ENCODE results near the gene TST. TPM values are rescaled to one million over a fixed set of nuclear protein-coding genes. Genes with fewer than 3 reads are reported as not detected.
A peak's percentile ranks its signal among the peaks of the same experiment; 100 is the strongest.

TST gene
- total and polyA plus RNA-seq, 9 of the 15 experiments (the other 6 are each of a cell fraction or from before 2014, with no cell fraction given) = 1.4 to 26.9 (median 12.4) TPM

- TF ChIP-seq CUX1 (CRISPR knock-in tag; IDR thresholded peaks at IDR 0.05) (no peak), SMARCA4 (IDR thresholded peaks at IDR 0.05) (0 out of 2 replicates have a peak, but pooled peaks have one; percentile 10)
Measured at GRCh38 chr22:37032134-37032534, 12.9 kb upstream of the TST start (continued).

DNA sequence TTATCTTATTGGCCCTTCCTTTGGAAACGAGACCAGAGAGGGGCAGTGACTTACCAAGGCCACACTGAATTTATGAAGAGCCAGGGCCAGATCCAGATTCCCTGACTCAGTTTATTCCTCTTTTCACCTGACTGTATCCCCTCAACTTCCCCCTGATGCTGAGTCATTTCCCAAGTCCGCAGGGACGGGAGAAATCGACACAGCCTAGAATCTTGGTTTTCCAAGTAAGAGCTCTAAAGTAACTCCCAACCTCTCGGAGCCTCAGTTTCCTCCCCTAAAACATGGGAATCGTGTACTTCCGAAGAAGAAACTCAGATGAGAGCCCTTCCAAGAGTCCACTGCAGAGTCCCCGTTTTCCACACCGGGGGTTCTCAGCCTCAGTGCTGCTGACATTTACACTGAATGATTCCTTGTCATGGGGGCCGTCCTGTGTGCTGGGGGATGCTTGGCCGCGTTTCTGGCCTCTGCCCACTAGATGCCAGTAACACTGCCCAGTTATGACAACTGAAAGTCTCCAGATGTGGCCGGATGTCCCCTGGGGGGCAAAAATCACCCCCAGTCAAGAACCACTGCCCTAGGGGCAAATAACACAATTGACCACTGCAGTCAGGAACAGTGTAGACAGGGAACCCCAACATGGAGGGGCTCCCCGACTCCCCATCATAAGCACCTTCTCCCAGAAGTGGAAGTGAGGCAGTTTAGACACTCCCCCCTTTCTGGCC, 11.5 kb upstream of the TST start:
- no peaks in the 10 kb centered on the region for H3K27me3 ChIP-seq (ENCODE audit: control insufficient read depth in 2 of 2, insufficient read depth in 2 of 2, low read length in 2 of 2)
- 70% methylated on average over 13 of the region's 14 CpGs for WGBS (ENCODE audit: insufficient coverage, low coverage, missing lambda C conversion rate)
- peaks cover 34% of the 10 kb centered on the region; the same call in 2 of the 3 replicates for H3K36me3 ChIP-seq (ENCODE audit: control insufficient read depth, insufficient read depth, low read length)
- no TSS peak for BruUV-seq (replicated peaks)
- H3K4me2 ChIP-seq (ENCODE audit: insufficient read depth, low read length) = 0 out of 2 replicates have a peak overlapping the region, but pooled peaks have one; percentile 12
- CTCF ChIA-PET (ENCODE audit: low intra/inter-chr PET ratio) = no interaction called here
- no peak overlapping the region for H3K27ac ChIP-seq (ENCODE audit: extremely low read depth, low read depth, low read length)
- no peak overlapping the region; a peak in 1 of 4 replicates for H3K9ac ChIP-seq (ENCODE audit: insufficient read depth in 1 of 2, low read depth in 2 of 2, low read length in 2 of 2)
- no peaks in the 10 kb centered on the region for H3K9me3 ChIP-seq (replicated peaks; ENCODE audit: control insufficient read depth, insufficient read depth, low read depth, low read length)
- H3K4me1 ChIP-seq (replicated peaks in 1 of 2; ENCODE audit: control insufficient read depth in 2 of 2, insufficient read depth in 2 of 2, low read length in 2 of 2) = peaks cover 5 to 10% of the 10 kb centered on the region in 2 experiments; a peak in 4 of 5 replicates
- DNase-seq (ENCODE audit: extremely low read depth in 1 of 4, low spot score in 3 of 4) (no peak), FAIRE-seq (no peak), ATAC-seq (peak; percentile 22; the same call in 2 of the 3 replicates)
- H2AFZ ChIP-seq (ENCODE audit: low read depth, low read length) = no peak overlapping the region
- intact Hi-C loops (cut with micrococcal nuclease) (no loop called here), in situ Hi-C loops (cut with MboI) (no loop called here)
- POLR2A ChIA-PET = interaction anchor here (0.7 to 1.1 kb wide), 2 partner anchors 12 kb away, joined by 3 to 6 read pairs; partner anchors contain the start of genes MPST and TST
- no peaks in the 10 kb centered on the region for H3K79me2 ChIP-seq (ENCODE audit: control insufficient read depth, insufficient read depth, low read length)
- H3K9me1 ChIP-seq (ENCODE audit: control insufficient read depth, insufficient read depth, low read length) = no peaks in the 10 kb centered on the region
- no peaks in the 10 kb centered on the region for H4K20me1 ChIP-seq (replicated peaks; ENCODE audit: control insufficient read depth, insufficient read depth, low read length)
- H3K4me3 ChIP-seq = no peak overlapping the region
- TF ChIP-seq TEAD4 (IDR thresholded peaks at IDR 0.05; ENCODE audit: low read length) (no peak), TEAD4 (CRISPR knock-in tag; IDR thresholded peaks at IDR 0.05; ENCODE audit: borderline replicate concordance) (no peak), ZFP36 (IDR thresholded peaks at IDR 0.05; ENCODE audit: low read depth, low read length, partially characterized antibody) (no peak), PTRF (tag; IDR thresholded peaks at IDR 0.05) (no peak), RBM25 (IDR thresholded peaks at IDR 0.05; ENCODE audit: low read depth, low read length, severe bottlenecking) (no peak), CBX3 (IDR thresholded peaks at IDR 0.05; ENCODE audit: borderline replicate concordance in 1 of 2, low read length in 2 of 2) (no peak), HEY1 (CRISPR knock-in tag; IDR thresholded peaks at IDR 0.05; ENCODE audit: borderline replicate concordance) (no peak), TEAD2 (tag; IDR thresholded peaks at IDR 0.05) (no peak), STAT5B (CRISPR knock-in tag; IDR thresholded peaks at IDR 0.05) (no peak), MTA1 (IDR thresholded peaks at IDR 0.05; ENCODE audit: borderline replicate concordance) (no peak)
- TF ChIP-seq, protein P1, sequence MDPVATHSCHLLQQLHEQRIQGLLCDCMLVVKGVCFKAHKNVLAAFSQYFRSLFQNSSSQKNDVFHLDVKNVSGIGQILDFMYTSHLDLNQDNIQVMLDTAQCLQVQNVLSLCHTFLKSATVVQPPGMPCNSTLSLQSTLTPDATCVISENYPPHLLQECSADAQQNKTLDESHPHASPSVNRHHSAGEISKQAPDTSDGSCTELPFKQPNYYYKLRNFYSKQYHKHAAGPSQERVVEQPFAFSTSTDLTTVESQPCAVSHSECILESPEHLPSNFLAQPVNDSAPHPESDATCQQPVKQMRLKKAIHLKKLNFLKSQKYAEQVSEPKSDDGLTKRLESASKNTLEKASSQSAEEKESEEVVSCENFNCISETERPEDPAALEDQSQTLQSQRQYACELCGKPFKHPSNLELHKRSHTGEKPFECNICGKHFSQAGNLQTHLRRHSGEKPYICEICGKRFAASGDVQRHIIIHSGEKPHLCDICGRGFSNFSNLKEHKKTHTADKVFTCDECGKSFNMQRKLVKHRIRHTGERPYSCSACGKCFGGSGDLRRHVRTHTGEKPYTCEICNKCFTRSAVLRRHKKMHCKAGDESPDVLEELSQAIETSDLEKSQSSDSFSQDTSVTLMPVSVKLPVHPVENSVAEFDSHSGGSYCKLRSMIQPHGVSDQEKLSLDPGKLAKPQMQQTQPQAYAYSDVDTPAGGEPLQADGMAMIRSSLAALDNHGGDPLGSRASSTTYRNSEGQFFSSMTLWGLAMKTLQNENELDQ (CRISPR knock-in tag; IDR thresholded peaks at IDR 0.05; ENCODE audit: borderline replicate concordance) = no peak

All from K562 (cell line).